ENCODE results near the gene GIMAP5. TPM values are rescaled to one million over a fixed set of nuclear protein-coding genes. Genes with fewer than 3 reads are reported as not detected.

The GIMAP5 gene
- total and polyA plus RNA-seq, 2 of the 13 experiments (the other 11 are each of a cell fraction or from before 2014, with no cell fraction given), result not detected

- no peaks in the 10 kb centered on the region for H4K20me1 ChIP-seq (ENCODE audit: insufficient read depth, low read length)
- no TSS peak for BruUV-seq (replicated peaks)
- TF ChIP-seq ZNF83 (CRISPR knock-in tag; IDR thresholded peaks at IDR 0.05; ENCODE audit: borderline replicate concordance) (no peak), ZNF510 (CRISPR knock-in tag; IDR thresholded peaks at IDR 0.05; ENCODE audit: low read depth) (no peak), PATZ1 (CRISPR knock-in tag; IDR thresholded peaks at IDR 0.05) (no peak), ZNF362 (CRISPR knock-in tag; IDR thresholded peaks at IDR 0.05; ENCODE audit: borderline replicate concordance) (no peak), ZIK1 (CRISPR knock-in tag; IDR thresholded peaks at IDR 0.05; ENCODE audit: borderline replicate concordance, low read depth) (no peak), NFKB2 (CRISPR knock-in tag; IDR thresholded peaks at IDR 0.05; ENCODE audit: borderline replicate concordance) (no peak), ZSCAN31 (CRISPR knock-in tag; IDR thresholded peaks at IDR 0.05; ENCODE audit: low read depth) (no peak), ATF7 (IDR thresholded peaks at IDR 0.05) (no peak), ATF7 (CRISPR knock-in tag; IDR thresholded peaks at IDR 0.05) (no peak), SP1 (IDR thresholded peaks at IDR 0.05) (no peak), SP1 (CRISPR knock-in tag; IDR thresholded peaks at IDR 0.05) (no peak), ZNF878 (CRISPR knock-in tag; IDR thresholded peaks at IDR 0.05) (no peak), BCL3 (CRISPR knock-in tag; IDR thresholded peaks at IDR 0.05) (no peak), ZBTB7B (CRISPR knock-in tag; IDR thresholded peaks at IDR 0.05) (no peak), NFYC (CRISPR knock-in tag; IDR thresholded peaks at IDR 0.05) (no peak), PLRG1 (conservative IDR thresholded peaks at IDR 0.05) (no peak)
- H3K79me2 ChIP-seq (ENCODE audit: insufficient read depth, low read length), result no peaks in the 10 kb centered on the region
- H3K4me3 ChIP-seq (replicated peaks in 1 of 3; ENCODE audit: insufficient read depth in 1 of 3, low read depth in 2 of 3, low read length in 3 of 3), result no peak overlapping the region
- H3K36me3 ChIP-seq (replicated peaks in 1 of 2; ENCODE audit: control insufficient read depth in 1 of 2, insufficient read depth in 2 of 2, low read length in 2 of 2), result no peaks in the 10 kb centered on the region
- DNase-seq (ENCODE audit: low spot score) (no peak), FAIRE-seq (no peak), ATAC-seq (no peak)
- intact Hi-C loops (cut with micrococcal nuclease; ENCODE audit: unreplicated experiment) (no loop called here), in situ Hi-C loops (cut with HindIII; ENCODE audit: extremely low pct_ligation_motif_present, low pct_unique_long_range_greater_than_20kb) (no loop called here)
- H3K4me1 ChIP-seq (ENCODE audit: insufficient read depth, low read length), result no peaks in the 10 kb centered on the region
- no peak overlapping the region for H3K4me2 ChIP-seq (ENCODE audit: low read depth, low read length)
- ChIA-PET CTCF (ENCODE audit: low intra/inter-chr PET ratio, low total read pairs) (no interaction called here), POLR2A (no interaction called here)
- H3K27ac ChIP-seq (ENCODE audit: extremely low read length, insufficient read depth, low read length), result no peak overlapping the region
- no peaks in the 10 kb centered on the region for H3K9me3 ChIP-seq (ENCODE audit: low read length)
- no peak overlapping the region for H3K9ac ChIP-seq (ENCODE audit: insufficient read depth, low read depth, low read length)
- WGBS (ENCODE audit: low lambda C conversion rate), result 44% methylated on average over 3 of the region's 5 CpGs
- H2AFZ ChIP-seq (ENCODE audit: low read length), result no peak overlapping the region
- peaks cover under 1 to 7% of the 10 kb centered on the region in 2 experiments; a peak in 1 of 5 replicates for H3K27me3 ChIP-seq (ENCODE audit: control insufficient read depth in 1 of 2, insufficient read depth in 2 of 2, low read length in 2 of 2)
Observed at GRCh38 chr7:150745086-150745485, 7.9 kb downstream of the GIMAP5 start.
